ENCODE results near the gene TCF23. TPM values are rescaled to one million over a fixed set of nuclear protein-coding genes. Genes with fewer than 3 reads are reported as not detected.
"Not testable (repeated sequence)": the region's sequence is repeated elsewhere in the genome, so short reads cannot be mapped to it uniquely, and the experiment has no call there.

The TCF23 gene
- total RNA-seq = under 1 TPM in 1 of 2 donors, not detected in 1; 0.07 TPM

- DNase-seq (ENCODE audit: low spot score in 2 of 2) (no peak), ATAC-seq (no peak)
- Mint-ChIP-seq H3K36me3 (no peaks in the 10 kb centered on the region), H3K9me3 (no peaks in the 10 kb centered on the region), H3K27ac (no peak within 1 kb of the TSS)
These were observed at the start of gene TCF23 for GRCh38 chr2:27148801-27149439. TCF23 (plus strand) TSS chr2:27149004; CDS start chr2:27149134, 130 bp downstream.

GRCh38 chr2:27099334-27099955 lies 49.4 kb upstream of the TCF23 start:
- Mint-ChIP-seq H3K9me3 (no peaks in the 10 kb centered on the region), H3K36me3 (no peaks in the 10 kb centered on the region), H3K27ac (no peak overlapping the region)
- DNase-seq (ENCODE audit: low spot score in 2 of 2) (no peak), ATAC-seq (no peak)

- Mint-ChIP-seq H3K9me3 (no peaks in the 10 kb centered on the region), H3K36me3 (no peaks in the 10 kb centered on the region), H3K27ac (peak overlapping the region in 1 of 2 donors; percentile 22)
- DNase-seq (ENCODE audit: low spot score in 2 of 2) (no peak), ATAC-seq (no peak)
These were observed 48.8 kb upstream of the TCF23 start for GRCh38 chr2:27100036-27100435.

- ATAC-seq (no peak), DNase-seq (ENCODE audit: low spot score in 2 of 2) (no peak)
- peak overlapping the region in 1 of 2 donors; percentile 33 for H3K27ac Mint-ChIP-seq
- no peaks in the 10 kb centered on the region for H3K9me3 Mint-ChIP-seq
- H3K36me3 Mint-ChIP-seq = no peaks in the 10 kb centered on the region
These were observed 46.5 kb upstream of the TCF23 start for GRCh38 chr2:27102329-27102728.

- H3K36me3 Mint-ChIP-seq = no peaks in the 10 kb centered on the region
- ATAC-seq = no peak
- no peaks in the 10 kb centered on the region for H3K9me3 Mint-ChIP-seq
- H3K27ac Mint-ChIP-seq = no peak overlapping the region
- DNase-seq (ENCODE audit: low spot score in 2 of 2) = no peak
These were observed 42.8 kb upstream of the TCF23 start for GRCh38 chr2:27105981-27106380.

GRCh38 chr2:27108221-27108620 lies 40.6 kb upstream of the TCF23 start:
- Mint-ChIP-seq H3K36me3 (no peaks in the 10 kb centered on the region), H3K27ac (no peak overlapping the region), H3K9me3 (no peaks in the 10 kb centered on the region)
- ATAC-seq (no peak), DNase-seq (ENCODE audit: low spot score in 2 of 2) (no peak)

- no peak for DNase-seq (ENCODE audit: low spot score in 2 of 2)
- no peak overlapping the region for H3K27ac Mint-ChIP-seq
- ATAC-seq = no peak
These were observed 39.7 kb upstream of the TCF23 start for GRCh38 chr2:27109083-27109482.

GRCh38 chr2:27110603-27111352 lies 38.0 kb upstream of the TCF23 start:
- H3K9me3 Mint-ChIP-seq; H3K36me3 Mint-ChIP-seq; DNase-seq (ENCODE audit: low spot score in 2 of 2); ATAC-seq; H3K27ac Mint-ChIP-seq: not testable (repeated sequence)

More at GRCh38 chr2:27109083-27109482, 39.7 kb upstream of the TCF23 start:
- H3K9me3 Mint-ChIP-seq = no peaks in the 10 kb centered on the region
- H3K36me3 Mint-ChIP-seq = no peaks in the 10 kb centered on the region

GRCh38 chr2:27111392-27112078 lies 37.3 kb upstream of the TCF23 start:
- ATAC-seq; H3K27ac Mint-ChIP-seq; DNase-seq (ENCODE audit: low spot score in 2 of 2); H3K36me3 Mint-ChIP-seq; H3K9me3 Mint-ChIP-seq: not testable (repeated sequence)

GRCh38 chr2:27115519-27115918 lies 33.3 kb upstream of the TCF23 start:
- H3K27ac Mint-ChIP-seq = no peak overlapping the region

GRCh38 chr2:27117995-27118524 lies 30.7 kb upstream of the TCF23 start:
- Mint-ChIP-seq H3K9me3 (no peaks in the 10 kb centered on the region), H3K36me3 (peaks cover 6% of the 10 kb centered on the region in 2 donors), H3K27ac (no peak overlapping the region)
- DNase-seq (ENCODE audit: low spot score in 2 of 2) (no peak), ATAC-seq (no peak)

More at GRCh38 chr2:27115519-27115918, 33.3 kb upstream of the TCF23 start:
- DNase-seq (ENCODE audit: low spot score in 2 of 2) (no peak), ATAC-seq (no peak)
- Mint-ChIP-seq H3K9me3 (no peaks in the 10 kb centered on the region), H3K36me3 (peaks cover 6% of the 10 kb centered on the region in 2 donors)

GRCh38 chr2:27118525-27119329 lies 30.1 kb upstream of the TCF23 start, which contains the start of gene CGREF1:
CGREF1 (minus strand) TSS chr2:27119128; CDS start chr2:27104366, 14,762 bp downstream.
- Mint-ChIP-seq H3K9me3 (no peaks in the 10 kb centered on the region), H3K36me3 (peaks cover 6% of the 10 kb centered on the region in 2 donors), H3K27ac (no peak within 1 kb of the TSS)
- ATAC-seq (peak in 1 of 2 donors; percentile 47), DNase-seq (ENCODE audit: low spot score in 2 of 2) (peak in 1 of 2 donors; percentile 19)

GRCh38 chr2:27119330-27119670 lies 29.5 kb upstream of the TCF23 start:
- not testable (repeated sequence) for H3K27ac Mint-ChIP-seq; H3K36me3 Mint-ChIP-seq; ATAC-seq; DNase-seq (ENCODE audit: low spot score in 2 of 2); H3K9me3 Mint-ChIP-seq

- no peak overlapping the region for H3K27ac Mint-ChIP-seq
These were observed 26.9 kb upstream of the TCF23 start for GRCh38 chr2:27121906-27122305.

GRCh38 chr2:27122791-27123190 lies 26.0 kb upstream of the TCF23 start:
- no peak for DNase-seq (ENCODE audit: low spot score in 2 of 2)
- no peak for ATAC-seq
- Mint-ChIP-seq H3K27ac (peak overlapping the region in 1 of 2 donors; percentile 35), H3K9me3 (no peaks in the 10 kb centered on the region), H3K36me3 (peaks cover 4 to 6% of the 10 kb centered on the region in 2 donors)

More at GRCh38 chr2:27121906-27122305, 26.9 kb upstream of the TCF23 start:
- DNase-seq (ENCODE audit: low spot score in 2 of 2) = no peak
- Mint-ChIP-seq H3K9me3 (no peaks in the 10 kb centered on the region), H3K36me3 (peaks cover 6% of the 10 kb centered on the region in 2 donors)
- no peak for ATAC-seq
